Measurements from ENCODE around the gene LGALS9. TPM values are rescaled to one million over a fixed set of nuclear protein-coding genes. Genes with fewer than 3 reads are reported as not detected.

The LGALS9 gene
- total RNA-seq, 1 experiment from 2014 or later = 3.0 TPM

DNA sequence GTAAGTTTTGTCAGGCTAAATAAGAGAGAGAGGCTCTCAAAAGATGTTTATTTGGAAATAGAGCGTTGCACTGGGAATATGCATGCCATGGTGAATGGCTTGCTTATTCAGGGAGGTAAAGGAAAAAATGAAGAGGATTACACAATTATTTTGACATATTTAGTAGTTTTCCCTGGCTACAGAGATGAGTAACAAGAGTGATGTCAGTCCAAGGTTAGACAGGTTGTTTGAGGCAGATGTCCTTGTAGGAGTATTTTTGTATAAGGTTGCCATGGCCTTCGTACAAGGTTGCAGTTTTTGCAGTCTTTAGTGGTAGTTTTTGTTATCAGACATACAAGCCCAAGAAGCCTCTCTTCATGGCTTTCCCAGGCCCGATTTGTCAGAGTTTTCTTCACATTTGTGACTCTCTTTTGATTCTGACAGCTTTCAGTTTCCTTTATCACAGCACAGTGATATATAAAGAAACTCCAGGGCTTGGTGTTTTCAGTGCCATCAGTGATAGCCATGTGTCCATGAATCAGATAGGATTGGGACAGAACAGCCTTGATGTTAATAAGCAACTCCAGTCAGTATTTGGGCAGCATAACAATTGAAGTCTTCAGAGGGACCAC, 18.7 kb upstream of the LGALS9 start:
- no peak overlapping the region for H3K4me3 ChIP-seq (ENCODE audit: low read depth, low read length)
- Mint-ChIP-seq H3K27ac (ENCODE audit: unreplicated experiment) (no peak overlapping the region), H3K9me3 (ENCODE audit: unreplicated experiment) (no peaks in the 10 kb centered on the region), H3K36me3 (ENCODE audit: insufficient read depth, unreplicated experiment) (peaks cover 39% of the 10 kb centered on the region), H3K4me3 (ENCODE audit: unreplicated experiment) (no peak overlapping the region), H3K4me1 (ENCODE audit: low read depth, unreplicated experiment) (no peaks in the 10 kb centered on the region), H3K27me3 (ENCODE audit: insufficient read depth, unreplicated experiment) (no peaks in the 10 kb centered on the region)
- TF ChIP-seq, protein P1, sequence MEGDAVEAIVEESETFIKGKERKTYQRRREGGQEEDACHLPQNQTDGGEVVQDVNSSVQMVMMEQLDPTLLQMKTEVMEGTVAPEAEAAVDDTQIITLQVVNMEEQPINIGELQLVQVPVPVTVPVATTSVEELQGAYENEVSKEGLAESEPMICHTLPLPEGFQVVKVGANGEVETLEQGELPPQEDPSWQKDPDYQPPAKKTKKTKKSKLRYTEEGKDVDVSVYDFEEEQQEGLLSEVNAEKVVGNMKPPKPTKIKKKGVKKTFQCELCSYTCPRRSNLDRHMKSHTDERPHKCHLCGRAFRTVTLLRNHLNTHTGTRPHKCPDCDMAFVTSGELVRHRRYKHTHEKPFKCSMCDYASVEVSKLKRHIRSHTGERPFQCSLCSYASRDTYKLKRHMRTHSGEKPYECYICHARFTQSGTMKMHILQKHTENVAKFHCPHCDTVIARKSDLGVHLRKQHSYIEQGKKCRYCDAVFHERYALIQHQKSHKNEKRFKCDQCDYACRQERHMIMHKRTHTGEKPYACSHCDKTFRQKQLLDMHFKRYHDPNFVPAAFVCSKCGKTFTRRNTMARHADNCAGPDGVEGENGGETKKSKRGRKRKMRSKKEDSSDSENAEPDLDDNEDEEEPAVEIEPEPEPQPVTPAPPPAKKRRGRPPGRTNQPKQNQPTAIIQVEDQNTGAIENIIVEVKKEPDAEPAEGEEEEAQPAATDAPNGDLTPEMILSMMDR (IDR thresholded peaks at IDR 0.05; ENCODE audit: insufficient read depth in 1 of 2, low read depth in 1 of 2, low read length in 1 of 2, severe bottlenecking in 1 of 2, unreplicated experiment in 1 of 2) = no peak
- BruUV-seq (replicated peaks) = no TSS peak
- intact Hi-C loops (cut with micrococcal nuclease; ENCODE audit: unreplicated experiment) = no loop called here
- DNase-seq = no peak
- ChIA-PET POLR2A (no interaction called here), CTCF (interaction anchor here (0.8 to 1.0 kb wide), 2 partner anchors 9 to 29 kb away, joined by 3 to 5 read pairs; no protein-coding TSS in a partner anchor)
- H3K27me3 ChIP-seq (replicated peaks; ENCODE audit: control insufficient read depth, insufficient read depth, low read length) = no peaks in the 10 kb centered on the region
- peaks cover 11% of the 10 kb centered on the region for H3K36me3 ChIP-seq (ENCODE audit: control insufficient read depth, insufficient read depth, low read length)
- no peaks in the 10 kb centered on the region for H3K9me3 ChIP-seq
- H3K4me1 ChIP-seq = no peaks in the 10 kb centered on the region

DNA sequence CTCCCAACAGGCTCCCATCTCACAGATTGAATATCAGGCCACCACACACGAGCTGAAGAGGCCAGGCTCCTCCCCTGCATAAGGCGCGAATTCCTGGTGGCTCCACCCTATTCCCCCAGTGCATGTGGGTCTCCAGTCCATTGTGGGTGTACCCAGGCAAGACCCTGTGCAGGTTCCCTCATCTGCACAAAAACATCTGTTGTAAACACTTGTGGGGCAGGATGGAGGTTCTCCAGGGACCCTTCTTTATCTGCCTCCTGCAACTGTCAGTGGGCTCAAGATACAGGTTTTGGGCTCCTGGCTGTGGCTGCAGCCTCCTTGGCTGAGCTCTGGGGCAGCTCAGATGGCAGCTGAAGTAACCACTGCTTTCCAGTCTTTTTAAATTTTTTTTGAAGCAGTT, 17.6 kb upstream of the LGALS9 start:
- TF ChIP-seq, protein P1 (IDR thresholded peaks at IDR 0.05; ENCODE audit: insufficient read depth in 1 of 2, low read depth in 1 of 2, low read length in 1 of 2, severe bottlenecking in 1 of 2, unreplicated experiment in 1 of 2) = no peak
- Histone ChIP-seq H3K4me1 (no peaks in the 10 kb centered on the region), H3K36me3 (ENCODE audit: control insufficient read depth, insufficient read depth, low read length) (peaks cover 11% of the 10 kb centered on the region), H3K4me3 (ENCODE audit: low read depth, low read length) (no peak overlapping the region), H3K9me3 (no peaks in the 10 kb centered on the region), H3K27me3 (replicated peaks; ENCODE audit: control insufficient read depth, insufficient read depth, low read length) (no peaks in the 10 kb centered on the region)
- CTCF ChIA-PET = no interaction called here
- Mint-ChIP-seq H3K9me3 (ENCODE audit: unreplicated experiment) (no peaks in the 10 kb centered on the region), H3K27me3 (ENCODE audit: insufficient read depth, unreplicated experiment) (no peaks in the 10 kb centered on the region), H3K27ac (ENCODE audit: unreplicated experiment) (no peak overlapping the region), H3K4me3 (ENCODE audit: unreplicated experiment) (no peak overlapping the region), H3K36me3 (ENCODE audit: insufficient read depth, unreplicated experiment) (peaks cover 33% of the 10 kb centered on the region), H3K4me1 (ENCODE audit: low read depth, unreplicated experiment) (no peaks in the 10 kb centered on the region)
- intact Hi-C loops (cut with micrococcal nuclease; ENCODE audit: unreplicated experiment) = no loop called here
- POLR2A ChIA-PET = no interaction called here
- no peak for DNase-seq
- no TSS peak for BruUV-seq (replicated peaks)

DNA sequence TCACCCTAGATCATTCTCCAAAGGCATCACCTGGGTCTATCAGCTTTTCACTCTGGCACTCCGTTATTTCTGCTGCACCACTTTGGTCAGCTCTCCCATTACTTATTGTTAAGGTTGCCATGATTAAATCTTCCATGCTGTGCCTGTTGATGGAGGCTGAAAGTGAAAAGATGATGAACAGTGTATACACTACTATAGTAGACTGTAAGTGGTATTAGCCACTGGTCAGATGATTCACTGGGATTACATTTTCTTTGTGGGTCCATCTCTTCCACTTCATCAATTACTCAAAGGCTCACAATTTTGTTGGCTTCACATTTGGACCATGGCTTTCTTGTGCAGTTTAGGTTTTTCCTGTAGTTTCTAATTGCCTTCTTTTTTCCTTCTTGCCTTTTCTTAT, 15.9 kb upstream of the LGALS9 start:
- H3K27me3 Mint-ChIP-seq (ENCODE audit: insufficient read depth, unreplicated experiment) = no peaks in the 10 kb centered on the region
- TF ChIP-seq, protein P1 (IDR thresholded peaks at IDR 0.05; ENCODE audit: insufficient read depth in 1 of 2, low read depth in 1 of 2, low read length in 1 of 2, severe bottlenecking in 1 of 2, unreplicated experiment in 1 of 2) = no peak
- H3K4me3 Mint-ChIP-seq (ENCODE audit: unreplicated experiment) = no peak overlapping the region
- H3K4me1 Mint-ChIP-seq (ENCODE audit: low read depth, unreplicated experiment) = no peaks in the 10 kb centered on the region
- Histone ChIP-seq H3K9me3 (no peaks in the 10 kb centered on the region), H3K4me1 (no peaks in the 10 kb centered on the region), H3K4me3 (ENCODE audit: low read depth, low read length) (no peak overlapping the region), H3K36me3 (ENCODE audit: control insufficient read depth, insufficient read depth, low read length) (peaks cover 9% of the 10 kb centered on the region), H3K27me3 (replicated peaks; ENCODE audit: control insufficient read depth, insufficient read depth, low read length) (no peaks in the 10 kb centered on the region)
- BruUV-seq (replicated peaks) = no TSS peak
- peaks cover 19% of the 10 kb centered on the region for H3K36me3 Mint-ChIP-seq (ENCODE audit: insufficient read depth, unreplicated experiment)
- POLR2A ChIA-PET = no interaction called here
- DNase-seq = no peak
- no peak overlapping the region for H3K27ac Mint-ChIP-seq (ENCODE audit: unreplicated experiment)
- intact Hi-C loops (cut with micrococcal nuclease; ENCODE audit: unreplicated experiment) = no loop called here
- H3K9me3 Mint-ChIP-seq (ENCODE audit: unreplicated experiment) = no peaks in the 10 kb centered on the region
- CTCF ChIA-PET = no interaction called here

Measured in Caco-2 (cell line).